ENCODE data around the gene CYP51A1.
"Not testable (repeated sequence)": the region's sequence is repeated elsewhere in the genome, so short reads cannot be mapped to it uniquely, and the experiment has no call there.

CYP51A1 gene

DNA sequence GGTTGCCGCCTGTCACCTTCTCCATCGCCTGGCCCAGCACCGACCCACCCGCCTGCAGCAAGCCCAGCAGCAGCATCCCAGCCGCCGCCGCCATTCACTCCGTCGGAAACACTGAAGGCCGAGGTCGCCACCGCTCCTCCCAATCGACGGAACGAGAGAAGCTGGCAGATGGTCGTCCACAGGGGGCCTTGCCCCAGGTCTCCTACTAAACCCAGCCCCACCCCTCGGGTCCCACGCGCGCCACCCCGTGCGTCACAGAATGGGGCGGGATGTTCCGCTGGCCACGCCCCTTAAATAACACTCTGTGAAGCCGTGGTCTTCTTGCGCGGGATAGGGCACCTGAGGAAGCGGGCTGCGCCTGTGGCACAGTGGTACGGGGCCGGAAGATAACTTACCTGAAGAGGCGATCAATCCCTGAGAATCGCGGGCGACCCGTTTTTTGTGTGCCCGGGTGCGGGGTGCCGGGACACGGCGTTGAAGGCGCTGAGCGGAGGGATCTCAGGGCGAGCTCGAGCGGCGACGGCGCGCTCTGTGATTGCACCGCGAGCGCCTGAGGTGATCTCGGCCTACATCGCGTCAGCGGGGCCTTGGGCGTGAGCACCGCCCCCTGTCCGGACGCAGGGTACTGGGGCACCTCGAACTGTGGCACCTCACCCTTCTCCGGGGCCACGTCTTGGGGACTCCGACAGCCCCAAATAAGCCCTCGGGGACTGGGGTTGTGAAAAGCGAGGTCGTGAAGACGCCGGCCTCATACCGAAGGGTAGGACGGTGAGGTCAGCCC is at the start of gene CYP51A1:
Gene CYP51A1, minus strand, starts transcription at position 207 of the 781 bp plus-strand sequence. Its CDS starts 113 bp downstream, at position 94.
- peak within 1 kb of the TSS; percentile 95 for H3K4me3 ChIP-seq (ENCODE audit: low read depth, low read length)
- TF ChIP-seq, protein P1, sequence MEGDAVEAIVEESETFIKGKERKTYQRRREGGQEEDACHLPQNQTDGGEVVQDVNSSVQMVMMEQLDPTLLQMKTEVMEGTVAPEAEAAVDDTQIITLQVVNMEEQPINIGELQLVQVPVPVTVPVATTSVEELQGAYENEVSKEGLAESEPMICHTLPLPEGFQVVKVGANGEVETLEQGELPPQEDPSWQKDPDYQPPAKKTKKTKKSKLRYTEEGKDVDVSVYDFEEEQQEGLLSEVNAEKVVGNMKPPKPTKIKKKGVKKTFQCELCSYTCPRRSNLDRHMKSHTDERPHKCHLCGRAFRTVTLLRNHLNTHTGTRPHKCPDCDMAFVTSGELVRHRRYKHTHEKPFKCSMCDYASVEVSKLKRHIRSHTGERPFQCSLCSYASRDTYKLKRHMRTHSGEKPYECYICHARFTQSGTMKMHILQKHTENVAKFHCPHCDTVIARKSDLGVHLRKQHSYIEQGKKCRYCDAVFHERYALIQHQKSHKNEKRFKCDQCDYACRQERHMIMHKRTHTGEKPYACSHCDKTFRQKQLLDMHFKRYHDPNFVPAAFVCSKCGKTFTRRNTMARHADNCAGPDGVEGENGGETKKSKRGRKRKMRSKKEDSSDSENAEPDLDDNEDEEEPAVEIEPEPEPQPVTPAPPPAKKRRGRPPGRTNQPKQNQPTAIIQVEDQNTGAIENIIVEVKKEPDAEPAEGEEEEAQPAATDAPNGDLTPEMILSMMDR (IDR thresholded peaks at IDR 0.05; ENCODE audit: borderline replicate concordance, insufficient read depth, low read depth, low read length) = 0 out of 2 replicates have a peak, but pooled peaks have one; percentile 5

DNA sequence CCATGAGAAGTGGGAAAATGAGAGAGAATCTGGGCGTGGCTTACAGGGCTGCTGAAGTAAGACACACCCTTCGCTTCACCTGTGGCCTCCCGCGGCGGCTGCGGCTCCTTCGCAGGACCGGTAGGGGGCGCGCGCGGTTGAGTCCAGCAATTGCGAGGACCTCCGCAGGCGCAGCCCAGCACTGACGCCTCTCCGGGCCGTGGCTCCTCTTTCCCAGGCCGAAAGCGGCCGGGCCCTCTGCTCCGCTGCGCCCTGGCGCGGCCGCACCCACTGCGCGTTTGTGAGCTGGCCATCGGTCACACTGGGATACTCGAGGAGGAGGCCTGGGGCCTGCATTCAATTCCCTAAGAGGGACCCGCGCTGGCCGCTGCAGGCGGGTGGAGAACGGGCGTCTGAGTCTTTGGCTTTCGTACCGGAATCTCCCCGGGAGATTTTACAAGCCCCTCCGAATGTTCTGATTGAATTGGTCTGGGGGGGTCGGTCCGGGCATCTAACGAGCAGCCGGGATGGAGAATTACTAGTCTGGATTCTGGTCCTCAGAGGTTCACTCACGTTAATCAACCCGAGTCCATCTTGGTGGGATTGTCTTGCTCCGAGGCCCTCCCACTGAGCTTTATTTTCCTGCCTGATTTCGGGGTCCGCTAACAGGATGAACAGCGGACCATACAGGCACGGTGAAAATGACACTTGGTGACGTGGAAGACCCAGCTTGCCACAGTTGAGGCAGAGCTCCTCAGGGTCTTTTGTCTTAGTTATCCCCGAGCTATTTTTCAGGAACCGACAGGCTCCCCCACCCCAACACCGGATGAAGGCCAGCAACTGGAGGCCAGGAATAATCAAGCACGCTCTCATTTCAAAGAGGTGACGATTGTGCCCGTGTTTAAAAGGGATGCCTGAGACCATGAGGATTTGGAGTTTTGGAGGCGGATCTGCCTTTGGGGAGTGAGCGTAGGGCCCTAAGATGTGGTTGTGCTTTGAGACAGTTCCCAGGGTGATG is 44.9 kb upstream of the CYP51A1 start, which contains the start of gene LRRD1:
Gene LRRD1, minus strand, starts transcription at position 215 of the 997 bp plus-strand sequence. CDS start 13,940 bp downstream, outside the sequence.
- peak within 1 kb of the TSS; percentile 61 for H3K4me3 ChIP-seq (ENCODE audit: low read depth, low read length)
- TF ChIP-seq, protein P1 (IDR thresholded peaks at IDR 0.05; ENCODE audit: borderline replicate concordance, insufficient read depth, low read depth, low read length) = peak; percentile 96

DNA sequence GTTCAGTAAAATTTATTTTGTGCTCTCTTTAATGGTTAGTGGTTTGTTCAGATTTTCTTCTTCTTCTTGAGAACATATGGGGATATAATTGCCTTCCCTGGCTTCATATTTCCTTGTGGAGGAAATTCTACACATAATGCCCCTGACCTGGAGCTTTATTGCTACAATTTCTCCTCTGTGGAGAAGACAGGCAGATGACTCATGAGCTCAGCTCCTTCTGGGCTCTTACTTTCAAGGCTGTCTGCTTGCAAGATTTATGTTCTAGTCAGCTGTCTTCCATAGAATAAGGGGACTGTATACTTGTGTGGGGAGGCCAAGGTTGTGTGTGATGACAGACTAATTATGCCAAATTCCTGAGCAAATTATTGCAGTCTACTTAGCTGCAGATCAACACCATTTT is 43.1 kb upstream of the CYP51A1 start:
- TF ChIP-seq, protein P1 (IDR thresholded peaks at IDR 0.05; ENCODE audit: borderline replicate concordance, insufficient read depth, low read depth, low read length) = no peak
- no peak overlapping the region for H3K4me3 ChIP-seq (ENCODE audit: low read depth, low read length)

DNA sequence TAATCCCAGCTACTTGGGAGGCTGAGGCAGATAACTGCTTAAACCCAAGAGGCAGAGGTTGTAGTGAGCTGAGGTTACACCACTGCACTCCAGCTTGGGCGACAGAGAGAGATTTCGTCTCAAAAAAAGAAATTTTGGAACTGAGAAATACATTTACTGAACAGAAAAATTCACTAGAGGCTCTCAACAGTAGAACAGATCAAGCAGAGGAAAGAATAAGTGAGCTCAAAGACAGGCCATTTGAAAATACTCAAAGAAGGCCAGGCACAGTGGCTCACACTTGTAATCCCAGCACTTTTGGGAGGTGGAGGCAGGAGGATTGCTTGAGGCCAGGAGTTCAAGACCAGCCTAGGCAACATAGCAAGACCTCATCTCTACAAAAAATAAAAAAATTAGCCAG is 35.3 kb upstream of the CYP51A1 start:
- H3K4me3 ChIP-seq (ENCODE audit: low read depth, low read length) = not testable (repeated sequence)

DNA sequence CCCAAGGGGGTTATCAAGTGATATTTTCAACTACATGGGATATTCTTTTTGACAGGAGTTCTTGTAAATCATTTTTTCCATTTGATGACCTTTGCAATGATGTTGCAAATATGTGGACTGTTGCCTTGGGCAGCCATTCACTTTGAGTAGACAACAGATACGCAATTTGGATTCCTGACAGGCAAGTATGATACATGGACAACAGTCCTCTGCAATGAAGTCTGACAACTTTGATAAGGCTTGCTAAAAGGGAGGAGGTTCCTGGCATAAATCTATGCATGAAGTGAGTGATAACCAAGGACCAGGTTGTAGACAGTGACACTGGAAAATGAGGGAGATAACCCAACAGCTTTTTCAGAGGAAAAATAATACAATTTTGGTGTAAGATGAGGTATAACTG is 27.0 kb upstream of the CYP51A1 start:
- TF ChIP-seq, protein P1 (IDR thresholded peaks at IDR 0.05; ENCODE audit: borderline replicate concordance, insufficient read depth, low read depth, low read length) = no peak
- no peak overlapping the region for H3K4me3 ChIP-seq (ENCODE audit: low read depth, low read length)

DNA sequence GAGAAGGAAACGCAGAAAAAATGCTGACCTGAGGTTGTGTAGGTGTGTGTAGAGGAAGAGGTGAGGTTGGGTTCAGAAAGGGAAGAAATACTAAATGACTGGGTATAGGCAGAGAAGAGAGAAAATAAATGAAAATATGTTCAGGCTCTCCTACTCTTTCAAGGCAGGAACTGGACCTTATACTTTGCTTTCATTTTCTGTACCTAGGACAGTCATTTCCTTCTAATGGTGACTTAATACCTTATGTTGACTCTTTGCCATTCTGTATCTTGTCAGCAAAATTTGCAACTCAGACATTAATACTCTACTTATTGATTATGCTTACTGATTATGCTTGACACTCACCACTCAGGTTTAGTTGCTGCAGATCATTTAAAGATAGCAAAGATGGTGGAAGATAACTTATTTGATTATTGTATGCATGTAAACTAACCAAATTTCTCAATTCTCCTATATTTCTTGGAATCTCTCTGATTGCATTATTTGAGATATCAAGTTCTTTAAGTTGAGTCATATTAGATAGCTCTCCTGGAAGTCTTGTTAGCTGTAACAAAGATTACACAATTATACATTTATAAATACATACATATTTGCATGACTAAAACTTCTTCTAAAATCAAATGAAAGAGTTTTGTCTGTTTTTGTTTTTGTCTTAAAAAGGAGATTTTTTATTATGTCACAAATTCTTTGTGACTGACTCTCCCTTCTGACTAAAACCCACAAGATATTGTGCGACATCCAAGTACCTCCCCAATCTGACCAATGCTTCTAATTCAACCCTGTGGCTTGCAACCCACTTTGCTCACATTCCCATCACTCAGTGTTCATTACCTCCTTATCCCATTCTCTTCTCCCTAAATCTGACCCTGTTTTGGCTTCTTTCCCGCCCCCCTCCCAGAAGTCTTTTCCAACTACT is 24.6 kb upstream of the CYP51A1 start:
- no peak overlapping the region for H3K4me3 ChIP-seq (ENCODE audit: low read depth, low read length)
- TF ChIP-seq, protein P1 (IDR thresholded peaks at IDR 0.05; ENCODE audit: borderline replicate concordance, insufficient read depth, low read depth, low read length) = no peak
